ENCODE results near the gene DMKN.

DMKN gene

GRCh38 chr19:35525873-35526272 is 12.4 kb upstream of the DMKN start:
- DNase-seq (ENCODE audit: low spot score), result no peak

GRCh38 chr19:35524181-35524837 is 10.9 kb upstream of the DMKN start:
- no peak for DNase-seq (ENCODE audit: low spot score)

- DNase-seq (ENCODE audit: low spot score), result no peak
Measured at GRCh38 chr19:35522745-35523327, 9.4 kb upstream of the DMKN start.

GRCh38 chr19:35521124-35521743 is 7.8 kb upstream of the DMKN start:
- DNase-seq (ENCODE audit: low spot score), result no peak

- DNase-seq (ENCODE audit: low spot score), result no peak
Measured at GRCh38 chr19:35519291-35519690, 5.8 kb upstream of the DMKN start.

GRCh38 chr19:35518313-35518712 is 4.9 kb upstream of the DMKN start:
- no peak for DNase-seq (ENCODE audit: low spot score)

- DNase-seq (ENCODE audit: low spot score), result no peak
Measured at GRCh38 chr19:35517342-35517741, 3.9 kb upstream of the DMKN start.

- DNase-seq (ENCODE audit: low spot score), result no peak
Measured at GRCh38 chr19:35516310-35516709, 2.9 kb upstream of the DMKN start.

GRCh38 chr19:35514282-35514809 is 897 bp upstream of the DMKN start:
- no peak for DNase-seq (ENCODE audit: low spot score)

GRCh38 chr19:35512831-35513627 is 420 bp downstream of the DMKN start:
- no peak for DNase-seq (ENCODE audit: low spot score)

- no peak for DNase-seq (ENCODE audit: low spot score)
Measured at GRCh38 chr19:35511337-35511736, 2.1 kb downstream of the DMKN start.

GRCh38 chr19:35510626-35510964 is 2.9 kb downstream of the DMKN start:
- DNase-seq (ENCODE audit: low spot score), result no peak

- DNase-seq (ENCODE audit: low spot score), result peak; percentile 96
Measured at GRCh38 chr19:35509861-35510625, 3.4 kb downstream of the DMKN start.

- peak; percentile 58 for DNase-seq (ENCODE audit: low spot score)
Measured at GRCh38 chr19:35509018-35509652, 4.3 kb downstream of the DMKN start.

GRCh38 chr19:35508129-35508528 is 5.3 kb downstream of the DMKN start:
- DNase-seq (ENCODE audit: low spot score), result no peak

GRCh38 chr19:35507561-35507960 is 5.9 kb downstream of the DMKN start:
- no peak for DNase-seq (ENCODE audit: low spot score)

GRCh38 chr19:35506011-35506410 is 7.4 kb downstream of the DMKN start:
- no peak for DNase-seq (ENCODE audit: low spot score)

- DNase-seq (ENCODE audit: low spot score), result no peak
Measured at GRCh38 chr19:35502751-35503150, 10.7 kb downstream of the DMKN start.

GRCh38 chr19:35501684-35502083 is 11.8 kb downstream of the DMKN start:
- DNase-seq (ENCODE audit: low spot score), result no peak

- no peak for DNase-seq (ENCODE audit: low spot score)
Measured at GRCh38 chr19:35500611-35501010, 12.8 kb downstream of the DMKN start.

GRCh38 chr19:35498984-35499527 is 14.4 kb downstream of the DMKN start:
- DNase-seq (ENCODE audit: low spot score), result no peak
